HuH-7.5 (cell line): ENCODE measurements around the gene DIDO1.

Experiments
- DNase-seq: peaks from one replicate; pipeline ENCODE4 v3.0.0; 2011; ENCODE audit warnings: low spot score

The DIDO1 gene

GRCh38 chr20:62832212-62832922, 93.9 kb downstream of the DIDO1 start:
- DNase-seq, result no peak

DNA sequence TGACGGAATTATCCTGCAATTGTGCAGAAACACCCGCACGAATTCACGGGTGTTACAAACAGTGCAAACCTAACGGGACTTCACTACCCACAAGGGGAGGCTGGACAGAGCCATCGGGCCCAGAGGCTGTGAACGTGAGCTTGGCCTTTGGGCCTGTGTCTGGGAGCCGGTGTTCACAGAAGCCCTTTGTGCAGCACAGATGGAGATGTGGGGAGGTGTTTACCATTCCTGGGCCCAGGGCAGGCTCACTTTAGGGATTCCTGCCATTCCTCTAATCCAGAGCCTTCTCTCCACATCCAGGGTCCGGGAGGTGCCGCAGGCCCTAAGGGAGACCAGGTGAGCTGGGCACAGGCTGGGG, 94.5 kb downstream of the DIDO1 start:
- DNase-seq, result no peak

GRCh38 chr20:62831361-62831788, 94.9 kb downstream of the DIDO1 start:
- DNase-seq, result no peak

GRCh38 chr20:62830821-62831220, 95.5 kb downstream of the DIDO1 start:
- DNase-seq, result no peak

DNA sequence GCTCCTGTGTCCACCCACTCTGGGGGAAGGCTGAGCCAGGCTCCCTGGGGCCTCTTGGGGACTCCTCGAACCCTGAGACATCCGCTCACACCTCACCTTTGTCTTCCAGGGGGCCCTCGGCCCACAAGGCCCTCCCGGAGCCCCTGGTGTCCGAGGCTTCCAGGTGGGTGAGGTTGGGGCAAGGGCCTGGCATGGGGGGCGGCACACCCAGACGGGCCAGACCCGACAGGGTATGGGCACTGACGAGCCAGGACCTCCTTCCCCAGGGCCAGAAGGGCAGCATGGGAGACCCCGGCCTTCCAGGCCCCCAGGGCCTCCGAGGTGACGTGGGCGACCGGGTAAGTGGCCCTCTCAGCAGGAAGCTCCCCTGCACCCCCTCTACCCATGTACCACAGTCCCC, 96.1 kb downstream of the DIDO1 start:
- no peak for DNase-seq

DNA sequence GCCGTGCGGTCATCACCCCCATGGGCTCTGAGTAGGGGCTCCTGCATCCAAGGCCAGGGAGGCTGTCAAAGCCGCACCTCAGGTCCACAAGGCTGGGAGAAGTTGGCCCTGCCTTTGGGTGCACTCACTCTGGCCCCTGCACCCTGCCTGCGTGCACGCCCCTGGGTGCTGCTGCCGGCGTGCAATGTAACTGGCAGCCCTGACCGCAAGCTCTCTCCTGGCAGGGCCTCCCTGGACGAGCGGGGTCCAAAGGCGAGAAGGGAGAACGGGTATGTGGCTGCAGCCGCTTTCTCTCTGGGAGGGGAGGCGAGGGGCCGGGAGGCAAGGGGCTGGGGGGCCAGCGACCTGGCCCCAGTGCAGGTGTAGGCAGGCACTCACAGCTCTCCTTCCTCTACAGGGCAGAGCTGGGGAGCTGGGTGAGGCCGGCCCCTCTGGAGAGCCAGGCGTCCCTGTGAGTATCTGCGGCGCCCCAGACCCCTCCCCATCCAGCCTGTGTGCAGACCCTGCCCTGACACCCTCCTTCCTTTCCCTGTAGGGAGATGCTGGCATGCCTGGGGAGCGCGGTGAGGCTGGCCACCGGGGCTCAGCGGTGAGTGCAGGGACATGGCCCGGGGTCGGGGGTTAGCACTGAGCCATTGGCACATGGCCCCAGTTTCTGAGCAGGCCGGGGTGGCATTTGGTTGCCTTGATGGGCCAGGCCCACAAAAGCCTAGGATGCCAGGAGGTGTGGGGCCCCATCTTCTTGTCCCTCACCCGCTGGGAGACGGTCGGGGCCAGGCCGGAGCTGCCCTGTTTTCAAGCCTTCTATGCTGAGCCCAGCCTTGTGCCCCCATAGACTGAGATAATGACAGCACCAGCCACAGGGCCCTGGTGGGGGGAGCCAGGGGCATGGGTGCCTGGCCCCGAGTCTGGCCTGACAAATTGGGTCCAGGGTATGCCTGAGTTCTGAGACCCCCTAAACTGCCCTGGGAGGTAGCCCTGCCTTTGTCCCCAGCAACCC, 96.8 kb downstream of the DIDO1 start:
- DNase-seq, result no peak

- DNase-seq, result no peak
These were observed 97.6 kb downstream of the DIDO1 start for GRCh38 chr20:62828511-62829230.

DNA sequence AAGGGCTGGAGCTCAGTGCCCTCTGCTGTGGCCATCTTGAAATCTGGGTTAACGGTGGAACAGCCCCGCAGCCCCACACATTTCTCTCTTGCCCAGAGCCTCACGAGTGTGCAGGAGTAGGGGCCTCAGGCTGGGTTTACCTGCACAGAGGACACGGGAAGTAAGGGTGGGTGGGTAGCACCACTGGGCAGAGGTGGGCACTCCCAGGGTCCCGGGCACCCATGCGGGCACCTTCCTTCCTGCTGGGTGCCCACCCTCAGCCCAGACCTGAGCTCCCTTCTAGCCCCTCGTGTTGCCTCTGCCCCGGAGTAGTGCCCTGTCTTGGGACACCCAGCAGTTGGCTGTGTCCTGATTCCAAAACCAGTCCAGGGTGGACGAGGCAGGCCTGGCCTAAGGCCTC, 98.3 kb downstream of the DIDO1 start:
- DNase-seq, result no peak
